Caco-2 (cell line): ENCODE measurements around the gene WDR45. TPM values are rescaled to one million over a fixed set of nuclear protein-coding genes. Genes with fewer than 3 reads are reported as not detected.

Experiments
- BruUV-seq: library from RNA; stranded (reverse); fragments of 400-500 nt; replicated peaks from 2 replicates; lab custom pipeline; 2021; lab: Mats Ljungman, UMichigan
- CTCF ChIA-PET: fragments of 300-600 bp; sonication (Branson Sonifier 250); formaldehyde crosslinking; loops from one replicate; lab custom pipeline; 2022; ENCODE audit warnings: antibody characterized with exemption; lab: Charles Lee
- POLR2A ChIA-PET: fragments of 300-600 bp; sonication (Branson Sonifier 250); formaldehyde crosslinking; loops from one replicate; lab custom pipeline; 2022; ENCODE audit warnings: antibody characterized with exemption; lab: Charles Lee
- DNase-seq, 2 experiments: peaks; one replicate each; pipeline versions ENCODE4 v3.0.0 to v3.0.0-alpha.2; 2020 to 2022
- H3K27me3 ChIP-seq: replicated peaks from 2 replicates; pipeline ENCODE4 v1.6.0; 2011; ENCODE audit warnings: low read length; ENCODE audit not compliant: control insufficient read depth, insufficient read depth
- H3K36me3 ChIP-seq: 2 replicates; pipeline ENCODE4 v1.5.1; 2011; ENCODE audit warnings: low read length; ENCODE audit not compliant: control insufficient read depth, insufficient read depth
- H3K4me1 ChIP-seq: fragments of 250-450 bp; sonication (Bioruptor Pico); 2 replicates; pipeline ENCODE4 v1.5.1; 2020; ENCODE audit warnings: mild to moderate bottlenecking
- H3K4me3 ChIP-seq: 2 replicates; pipeline ENCODE4 v1.5.1; 2011; ENCODE audit warnings: low read depth, mild to moderate bottlenecking, control low read depth, low read length
- H3K9me3 ChIP-seq: fragments of 250-450 bp; sonication (Bioruptor Pico); 2 replicates; pipeline ENCODE4 v1.5.1; 2020; ENCODE audit warnings: mild to moderate bottlenecking, moderate library complexity
- H3K27ac Mint-ChIP-seq: one replicate; pipeline ENCODE4 v1.8.0; 2022; ENCODE audit warnings: mixed read lengths; ENCODE audit not compliant: unreplicated experiment
- H3K27me3 Mint-ChIP-seq: one replicate; pipeline ENCODE4 v1.8.0; 2022; ENCODE audit warnings: mixed read lengths; ENCODE audit not compliant: insufficient read depth, unreplicated experiment
- H3K36me3 Mint-ChIP-seq: one replicate; pipeline ENCODE4 v1.8.0; 2022; ENCODE audit warnings: mild to moderate bottlenecking, mixed read lengths; ENCODE audit not compliant: insufficient read depth, unreplicated experiment
- H3K4me1 Mint-ChIP-seq: one replicate; pipeline ENCODE4 v1.8.0; 2022; ENCODE audit warnings: low read depth, mixed read lengths; ENCODE audit not compliant: unreplicated experiment
- H3K4me3 Mint-ChIP-seq: one replicate; pipeline ENCODE4 v1.8.0; 2022; ENCODE audit warnings: mild to moderate bottlenecking, moderate library complexity, mixed read lengths; ENCODE audit not compliant: unreplicated experiment
- H3K9me3 Mint-ChIP-seq: one replicate; pipeline ENCODE4 v1.8.0; 2022; ENCODE audit warnings: mixed read lengths; ENCODE audit not compliant: unreplicated experiment
- intact Hi-C: fragments of 100-400 bp; cut with micrococcal nuclease; formaldehyde crosslinking; loops from one replicate; pipeline ENCODE4 v1.10.0; 2022; ENCODE audit not compliant: unreplicated experiment
- total RNA-seq: library from RNA; stranded (reverse); gene quantifications from 2 replicates; pipeline ENCODE4 v1.2.3, GENCODE V29; 2022
- TF ChIP-seq, protein P1 (sequence below), 2 experiments: fragments of 200-600 bp in 1 of 2; IDR thresholded peaks; 1 replicate in 1 of 2; 2 replicates in 1 of 2; pipeline versions ENCODE4 v1.5.1 to v1.8.0; 2011 to 2022; ENCODE audit warnings: antibody characterized with exemption in 1 of 2, control low read depth in 1 of 2, inconsistent platforms in 1 of 2, low read depth in 1 of 2, low read length in 1 of 2, mild to moderate bottlenecking in 1 of 2, moderate library complexity in 1 of 2; ENCODE audit not compliant: insufficient read depth in 1 of 2, severe bottlenecking in 1 of 2, unreplicated experiment in 1 of 2

WDR45 gene
- total RNA-seq, 1 experiment from 2014 or later, result 28.6 TPM

DNA sequence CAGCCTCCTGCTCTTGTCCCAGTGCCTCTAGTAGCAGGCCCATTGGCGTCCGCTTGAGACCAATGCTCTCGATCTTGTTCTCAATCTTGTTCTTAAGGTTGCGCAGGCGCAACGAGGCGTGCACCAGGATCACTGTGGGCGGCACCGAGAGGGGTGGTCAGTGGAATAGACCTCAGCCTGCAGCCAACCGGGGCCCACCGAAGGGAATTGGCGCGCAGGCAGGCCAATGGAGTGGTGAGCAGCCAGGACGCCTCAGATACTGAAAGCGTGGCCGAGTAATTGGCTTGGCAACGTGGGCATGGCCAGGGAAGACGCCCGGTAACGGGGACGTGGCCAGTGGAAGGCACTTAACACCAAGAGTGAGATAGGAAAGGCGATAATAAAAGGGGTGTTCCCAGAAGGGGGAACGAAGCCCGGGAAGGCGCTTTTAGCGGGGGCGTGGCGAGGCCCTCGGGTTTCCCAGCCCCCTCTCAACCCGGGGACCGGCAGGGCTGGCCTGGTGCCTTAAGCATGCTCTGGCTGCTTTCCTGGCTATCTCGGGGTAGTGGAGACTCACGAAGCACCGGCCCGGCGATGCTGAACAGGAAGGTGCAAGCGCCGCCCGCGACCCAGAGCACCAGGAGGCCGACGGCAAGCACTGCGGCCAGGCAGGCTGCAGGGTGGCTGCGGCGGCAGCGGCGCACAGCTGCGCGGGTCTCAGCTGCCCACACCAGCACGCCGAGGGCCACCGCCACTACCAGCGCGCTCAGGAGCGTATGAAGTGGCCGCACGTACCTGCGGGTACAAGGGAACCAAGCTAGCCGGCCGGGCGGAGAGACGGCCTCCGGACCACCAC is 7.6 kb downstream of the WDR45 start:
- no peaks in the 10 kb centered on the region for H3K27me3 ChIP-seq
- BruUV-seq, result no TSS peak
- no peaks in the 10 kb centered on the region for H3K4me1 ChIP-seq
- CTCF ChIA-PET, result no interaction called here
- H3K36me3 ChIP-seq, result no peaks in the 10 kb centered on the region
- no peak overlapping the region for H3K4me3 ChIP-seq
- intact Hi-C loops, result no loop called here
- H3K9me3 Mint-ChIP-seq, result no peaks in the 10 kb centered on the region
- TF ChIP-seq, protein P1, sequence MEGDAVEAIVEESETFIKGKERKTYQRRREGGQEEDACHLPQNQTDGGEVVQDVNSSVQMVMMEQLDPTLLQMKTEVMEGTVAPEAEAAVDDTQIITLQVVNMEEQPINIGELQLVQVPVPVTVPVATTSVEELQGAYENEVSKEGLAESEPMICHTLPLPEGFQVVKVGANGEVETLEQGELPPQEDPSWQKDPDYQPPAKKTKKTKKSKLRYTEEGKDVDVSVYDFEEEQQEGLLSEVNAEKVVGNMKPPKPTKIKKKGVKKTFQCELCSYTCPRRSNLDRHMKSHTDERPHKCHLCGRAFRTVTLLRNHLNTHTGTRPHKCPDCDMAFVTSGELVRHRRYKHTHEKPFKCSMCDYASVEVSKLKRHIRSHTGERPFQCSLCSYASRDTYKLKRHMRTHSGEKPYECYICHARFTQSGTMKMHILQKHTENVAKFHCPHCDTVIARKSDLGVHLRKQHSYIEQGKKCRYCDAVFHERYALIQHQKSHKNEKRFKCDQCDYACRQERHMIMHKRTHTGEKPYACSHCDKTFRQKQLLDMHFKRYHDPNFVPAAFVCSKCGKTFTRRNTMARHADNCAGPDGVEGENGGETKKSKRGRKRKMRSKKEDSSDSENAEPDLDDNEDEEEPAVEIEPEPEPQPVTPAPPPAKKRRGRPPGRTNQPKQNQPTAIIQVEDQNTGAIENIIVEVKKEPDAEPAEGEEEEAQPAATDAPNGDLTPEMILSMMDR (IDR thresholded peaks at IDR 0.05; ENCODE audit: insufficient read depth in 1 of 2, low read depth in 1 of 2, low read length in 1 of 2, severe bottlenecking in 1 of 2, unreplicated experiment in 1 of 2), result no peak
- peaks cover 9% of the 10 kb centered on the region for H3K4me1 Mint-ChIP-seq
- no peaks in the 10 kb centered on the region for H3K27me3 Mint-ChIP-seq
- no peak for DNase-seq
- H3K9me3 ChIP-seq, result no peaks in the 10 kb centered on the region
- no peak overlapping the region for H3K4me3 Mint-ChIP-seq
- peak overlapping the region; percentile 71 for H3K27ac Mint-ChIP-seq
- H3K36me3 Mint-ChIP-seq, result peaks cover 17% of the 10 kb centered on the region
- POLR2A ChIA-PET, result interaction anchor here (0.7 kb wide), 1 partner anchor 19 kb away, joined by 3 read pairs; no protein-coding TSS in a partner anchor

DNA sequence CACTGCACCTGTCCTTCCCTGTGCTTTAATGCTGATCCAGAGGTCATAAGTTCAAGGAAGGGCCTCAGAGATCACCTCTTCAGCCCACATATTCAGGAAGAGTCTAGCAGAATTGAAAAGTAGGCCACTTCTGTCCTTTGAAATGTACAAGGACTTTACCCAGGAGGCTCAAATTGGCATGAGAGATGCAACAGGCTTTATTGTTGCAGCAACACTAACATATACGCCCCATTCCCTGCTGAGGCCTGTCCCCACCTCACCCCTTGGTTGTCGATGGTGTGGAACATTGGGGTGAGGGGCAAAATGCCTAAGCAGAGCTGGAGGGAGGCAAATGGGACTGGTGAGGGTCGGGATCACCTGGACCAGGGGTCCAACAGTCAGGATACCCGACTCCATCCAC is 8.7 kb downstream of the WDR45 start:
- no peaks in the 10 kb centered on the region for H3K9me3 Mint-ChIP-seq
- Histone ChIP-seq H3K27me3 (no peaks in the 10 kb centered on the region), H3K36me3 (no peaks in the 10 kb centered on the region), H3K4me3 (no peak overlapping the region), H3K4me1 (no peaks in the 10 kb centered on the region), H3K9me3 (no peaks in the 10 kb centered on the region)
- H3K27me3 Mint-ChIP-seq, result no peaks in the 10 kb centered on the region
- CTCF ChIA-PET, result no interaction called here
- intact Hi-C loops, result no loop called here
- POLR2A ChIA-PET, result no interaction called here
- TF ChIP-seq, protein P1 (IDR thresholded peaks at IDR 0.05; ENCODE audit: insufficient read depth in 1 of 2, low read depth in 1 of 2, low read length in 1 of 2, severe bottlenecking in 1 of 2, unreplicated experiment in 1 of 2), result no peak
- peaks cover 9% of the 10 kb centered on the region for H3K4me1 Mint-ChIP-seq
- DNase-seq, result no peak
- BruUV-seq, result no TSS peak
- peak overlapping the region; percentile 71 for H3K27ac Mint-ChIP-seq
- no peak overlapping the region for H3K4me3 Mint-ChIP-seq
- H3K36me3 Mint-ChIP-seq, result peaks cover 17% of the 10 kb centered on the region

GRCh38 chrX:49069038-49069437 is 10.6 kb downstream of the WDR45 start:
- peaks cover 9% of the 10 kb centered on the region for H3K4me1 Mint-ChIP-seq
- no peak overlapping the region for H3K4me3 Mint-ChIP-seq
- no peaks in the 10 kb centered on the region for H3K9me3 ChIP-seq
- BruUV-seq, result no TSS peak
- H3K36me3 Mint-ChIP-seq, result peaks cover 16% of the 10 kb centered on the region
- H3K27me3 ChIP-seq, result no peaks in the 10 kb centered on the region
- ChIA-PET CTCF (no interaction called here), POLR2A (no interaction called here)
- TF ChIP-seq, protein P1 (IDR thresholded peaks at IDR 0.05; ENCODE audit: insufficient read depth in 1 of 2, low read depth in 1 of 2, low read length in 1 of 2, severe bottlenecking in 1 of 2, unreplicated experiment in 1 of 2), result no peak
- H3K4me3 ChIP-seq, result no peak overlapping the region
- H3K27ac Mint-ChIP-seq, result no peak overlapping the region
- DNase-seq, result no peak
- intact Hi-C loops, result no loop called here
- no peaks in the 10 kb centered on the region for H3K36me3 ChIP-seq
- no peaks in the 10 kb centered on the region for H3K27me3 Mint-ChIP-seq
- no peaks in the 10 kb centered on the region for H3K9me3 Mint-ChIP-seq
- no peaks in the 10 kb centered on the region for H3K4me1 ChIP-seq
